ENCODE results near the gene COL4A1.

COL4A1 gene

DNA sequence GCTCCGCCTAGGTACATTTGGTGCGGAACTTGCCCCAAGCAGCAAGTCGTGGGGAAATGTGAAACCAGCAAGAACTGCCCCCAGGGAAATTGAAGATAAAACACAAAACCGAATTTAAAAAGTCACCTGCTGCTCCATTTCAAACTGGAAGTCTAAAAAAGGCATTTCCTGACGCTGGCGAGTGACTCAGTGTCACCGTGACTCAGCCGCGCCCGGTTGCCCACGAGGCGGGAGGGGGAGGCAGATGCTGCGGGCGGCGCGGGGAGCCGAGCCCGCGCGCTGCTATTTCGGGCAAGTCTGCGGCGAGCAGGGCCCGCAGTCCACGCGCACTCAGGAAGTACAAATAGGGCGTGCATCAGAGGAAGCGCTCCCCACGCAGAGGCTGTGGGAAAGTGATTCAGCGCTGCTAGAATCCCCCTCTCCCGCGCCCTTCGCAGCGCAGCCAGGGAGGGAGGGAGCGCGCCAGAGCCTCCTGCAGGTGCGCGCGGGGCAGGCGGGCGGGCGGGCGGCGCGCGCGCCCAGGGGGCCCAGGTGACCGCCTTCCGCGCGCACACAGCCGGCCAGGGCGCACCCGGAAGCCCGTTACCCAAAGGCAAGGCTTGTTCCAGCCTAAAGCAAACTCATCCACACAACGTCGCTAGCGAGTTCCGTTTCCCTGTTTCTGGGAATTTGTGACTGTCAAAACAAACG lies 168.8 kb downstream of the COL4A1 start:
- DNase-seq (ENCODE audit: low read depth in 2 of 2, low spot score in 1 of 2), result peak; percentile 10 to 34

DNA sequence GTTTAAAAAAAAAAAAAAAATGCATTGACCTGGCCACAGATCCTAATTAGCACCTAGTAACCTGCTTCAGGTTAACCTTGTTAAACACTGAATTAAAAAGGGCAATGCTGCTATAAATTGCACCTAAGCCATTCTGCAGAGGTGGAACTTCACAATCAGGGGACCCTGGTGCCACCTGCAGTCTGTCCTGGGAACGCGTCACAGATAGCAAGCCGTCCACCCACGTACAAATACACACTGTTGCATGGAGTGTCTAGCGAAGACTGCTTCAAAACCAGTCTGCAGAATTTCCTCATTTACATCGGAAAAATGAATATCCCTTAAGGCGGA lies 169.3 kb downstream of the COL4A1 start:
- DNase-seq (ENCODE audit: low read depth in 2 of 2, low spot score in 1 of 2), result no peak

DNA sequence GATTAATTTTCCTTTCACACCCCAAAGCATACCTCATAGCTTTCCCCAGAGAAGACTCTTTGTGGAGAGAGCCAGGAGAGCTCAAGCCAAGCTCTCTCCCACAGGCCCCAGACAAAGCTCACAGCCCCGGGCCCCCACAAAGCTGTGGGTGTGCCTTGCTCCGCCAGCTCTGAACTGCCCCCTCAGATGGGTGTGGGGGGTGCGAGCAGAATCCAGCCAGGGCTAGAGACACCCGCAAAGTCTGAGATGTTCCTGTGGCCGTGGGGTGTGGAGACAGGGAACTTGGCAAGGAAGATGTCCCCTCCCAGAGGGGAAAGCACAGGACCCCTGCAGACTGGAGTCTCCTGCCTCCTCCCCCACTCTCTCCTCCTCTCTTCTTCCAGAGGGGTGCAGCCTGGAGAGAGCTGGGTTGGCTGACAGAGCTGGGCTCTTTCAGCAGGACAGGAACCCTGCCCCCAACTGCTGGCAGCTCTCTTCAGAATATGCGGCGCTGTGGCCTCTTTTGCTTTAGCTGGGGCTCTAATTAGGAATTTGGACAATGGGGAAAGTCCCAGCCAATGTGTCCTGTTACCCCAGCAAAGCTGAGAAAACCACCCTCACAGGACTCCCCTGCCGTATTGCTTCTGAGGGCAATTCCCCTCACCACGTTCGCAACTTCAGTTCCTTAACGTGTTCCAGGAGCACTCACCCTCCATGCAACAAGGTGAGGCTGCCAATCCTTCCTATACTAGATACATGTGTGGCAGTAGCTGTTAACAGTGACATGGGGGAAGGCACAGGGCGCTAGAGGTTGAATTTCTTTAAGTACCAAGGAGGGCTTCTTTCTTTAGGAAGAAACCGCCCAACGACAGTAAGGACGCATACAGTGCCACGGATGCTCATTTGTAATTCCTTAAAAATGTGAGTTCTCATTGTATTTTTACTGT lies 170.0 kb downstream of the COL4A1 start:
- no peak for DNase-seq (ENCODE audit: low read depth in 2 of 2, low spot score in 1 of 2)

DNA sequence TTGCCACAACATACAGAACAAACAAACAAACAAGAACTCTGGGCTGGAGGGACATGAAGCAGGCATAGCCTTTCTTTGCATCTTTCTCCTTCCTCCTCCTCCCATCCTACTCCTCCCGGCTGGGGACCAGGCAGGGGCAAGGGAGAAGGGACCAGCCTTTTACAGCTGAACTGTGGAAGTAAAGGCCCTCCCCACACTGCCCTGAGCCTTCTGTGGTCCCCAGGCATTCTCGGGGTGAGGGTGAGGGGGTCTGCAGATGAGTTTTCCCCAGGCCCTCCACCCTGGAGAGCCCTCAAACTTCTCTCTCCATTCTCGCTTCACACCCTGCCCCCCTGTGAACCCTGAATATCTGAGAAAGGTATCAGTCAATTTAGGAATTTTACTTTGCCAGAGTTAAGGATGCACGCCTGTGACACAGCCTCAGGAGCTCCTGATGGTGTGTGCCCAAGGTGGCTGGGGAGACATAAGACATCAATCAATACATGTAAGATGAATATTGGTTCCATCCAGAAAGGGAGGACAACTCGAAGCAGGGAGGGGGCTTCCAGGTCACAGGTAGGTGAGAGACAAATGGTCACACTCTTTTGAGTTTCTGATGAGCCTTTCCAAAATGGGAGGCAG lies 170.9 kb downstream of the COL4A1 start:
- DNase-seq (ENCODE audit: low read depth in 2 of 2, low spot score in 1 of 2), result no peak

DNA sequence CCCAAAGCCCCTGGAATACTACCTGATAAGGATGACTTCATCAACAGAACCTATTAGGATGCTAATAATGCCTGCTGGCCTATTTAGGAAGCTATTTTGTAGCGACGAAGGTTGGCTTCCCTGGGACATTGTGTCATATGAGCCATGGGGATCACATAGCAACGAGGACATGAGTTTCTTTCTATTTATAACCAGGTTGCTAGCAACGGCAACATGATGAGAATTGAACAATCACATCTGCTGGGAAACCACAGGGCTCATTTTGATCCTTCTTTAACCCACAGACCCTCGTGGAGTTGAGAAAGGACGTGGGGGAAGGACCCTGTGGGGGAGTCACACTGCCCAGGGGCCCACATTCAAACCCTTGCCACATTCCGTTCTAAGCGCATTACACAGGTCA lies 172.2 kb downstream of the COL4A1 start:
- DNase-seq (ENCODE audit: low read depth in 2 of 2, low spot score in 1 of 2), result no peak

DNA sequence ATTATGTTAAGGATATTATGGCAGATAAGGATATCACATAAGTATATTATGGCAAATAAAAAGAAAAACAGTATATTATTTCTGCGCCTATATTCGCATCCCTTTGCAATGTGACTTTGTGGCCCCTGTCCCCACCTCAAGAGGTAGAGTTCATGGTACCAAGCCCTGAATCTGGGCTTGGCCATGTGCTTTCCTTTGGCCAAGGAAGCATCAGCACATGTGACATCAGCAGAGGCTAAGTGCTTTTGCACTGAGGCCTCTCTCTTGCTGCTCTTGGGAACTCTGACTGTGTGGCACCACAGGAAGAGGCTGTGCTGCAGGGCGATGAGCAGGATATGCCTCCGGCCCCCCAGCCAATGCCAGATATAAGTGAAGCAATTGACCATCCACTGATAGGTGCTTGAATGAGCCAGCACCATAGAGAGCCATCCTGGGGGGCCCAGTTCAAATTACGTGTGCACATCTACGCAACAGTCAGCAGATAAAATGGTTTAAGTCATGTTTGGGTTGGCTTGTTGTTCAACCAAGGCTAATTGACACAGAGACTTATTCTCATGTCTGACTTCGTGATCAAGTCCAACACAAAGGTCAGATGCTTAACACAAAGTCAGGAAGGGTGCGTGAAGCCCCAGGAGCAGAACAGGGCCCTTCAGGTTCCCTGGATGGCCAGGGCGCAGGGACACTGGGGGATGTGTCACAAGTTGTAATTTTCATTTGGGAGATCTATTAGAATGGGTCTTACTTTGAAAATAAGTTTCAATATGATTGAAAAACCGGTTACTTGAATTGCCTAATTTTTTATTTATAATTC lies 173.3 kb downstream of the COL4A1 start:
- no peak for DNase-seq (ENCODE audit: low read depth in 2 of 2, low spot score in 1 of 2)

DNA sequence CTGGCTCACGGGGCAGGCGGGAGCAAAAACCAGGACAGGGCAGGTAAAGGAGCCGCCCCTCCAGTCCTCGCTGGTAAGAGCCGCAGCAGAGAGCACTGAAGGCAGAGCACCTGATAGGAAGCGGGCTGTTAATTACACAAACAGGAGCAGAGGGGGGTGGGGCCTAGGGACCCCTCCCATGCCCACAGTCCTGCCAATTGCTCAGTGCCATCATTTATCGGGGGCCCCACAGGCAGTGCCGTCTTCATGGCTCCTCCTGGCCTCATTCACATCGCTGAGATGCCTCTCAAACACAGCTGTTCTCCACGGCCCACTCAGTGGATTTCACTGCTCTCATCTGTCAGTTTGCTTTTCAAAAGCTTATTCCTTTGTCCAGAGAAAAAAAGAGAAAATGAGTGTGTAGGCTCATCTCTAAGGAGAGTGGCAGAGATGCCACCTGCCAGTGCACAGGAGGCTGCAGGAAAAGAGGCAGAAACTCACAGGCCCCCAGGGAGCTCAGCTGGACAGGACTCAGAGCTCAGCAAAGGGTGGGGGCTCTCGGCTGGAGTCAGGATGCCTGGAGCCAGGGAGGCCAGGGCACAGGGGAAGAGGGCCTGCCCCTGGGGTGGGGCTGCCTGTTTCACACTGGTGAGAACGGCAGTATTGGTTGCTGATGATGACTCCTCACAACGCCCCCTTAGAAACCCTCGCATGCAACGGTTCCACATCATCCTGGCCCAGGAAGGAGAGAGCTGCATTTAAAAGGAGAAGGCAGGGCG lies 174.6 kb downstream of the COL4A1 start:
- DNase-seq (ENCODE audit: low read depth in 2 of 2, low spot score in 1 of 2), result no peak

DNA sequence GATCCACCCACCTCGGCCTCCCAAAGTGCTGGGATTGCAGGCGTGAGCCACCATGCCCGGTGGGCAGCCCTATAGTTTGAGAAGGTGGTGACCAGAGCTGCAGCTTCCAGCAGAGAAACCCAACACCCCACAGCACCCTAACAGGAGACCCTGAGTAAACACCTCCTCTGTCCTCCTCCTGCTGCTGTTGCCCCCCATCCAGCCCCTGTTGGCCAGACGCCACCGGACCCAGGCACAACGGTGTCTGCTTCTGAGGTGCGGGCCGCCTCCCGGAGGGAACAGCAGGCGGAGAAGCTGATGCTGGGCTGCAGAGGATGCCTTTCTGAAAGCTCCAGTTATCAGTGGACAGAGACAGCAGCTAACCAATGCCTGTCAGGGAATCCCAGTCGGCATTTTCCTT lies 175.5 kb downstream of the COL4A1 start:
- DNase-seq (ENCODE audit: low read depth in 2 of 2, low spot score in 1 of 2), result no peak

DNA sequence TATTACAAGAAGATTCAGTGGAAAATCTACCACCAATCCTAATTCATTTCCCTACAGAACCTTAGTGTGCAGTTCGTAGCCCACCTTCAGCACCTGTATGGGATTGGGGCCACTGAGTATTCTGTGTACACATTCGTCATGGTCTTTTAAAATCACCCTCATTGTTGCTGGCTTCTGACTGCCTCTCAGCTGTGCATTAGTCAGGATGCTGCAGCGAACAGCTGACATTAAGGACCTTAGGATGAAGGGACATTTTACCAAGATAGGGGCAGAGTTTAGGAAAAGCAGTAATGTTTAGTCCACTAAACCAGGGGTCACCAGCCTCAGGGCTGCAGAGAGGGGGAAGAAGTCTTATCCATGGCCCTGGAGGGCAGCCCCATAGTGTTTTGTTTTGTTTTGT lies 176.5 kb downstream of the COL4A1 start:
- DNase-seq (ENCODE audit: low read depth in 2 of 2, low spot score in 1 of 2), result no peak

DNA sequence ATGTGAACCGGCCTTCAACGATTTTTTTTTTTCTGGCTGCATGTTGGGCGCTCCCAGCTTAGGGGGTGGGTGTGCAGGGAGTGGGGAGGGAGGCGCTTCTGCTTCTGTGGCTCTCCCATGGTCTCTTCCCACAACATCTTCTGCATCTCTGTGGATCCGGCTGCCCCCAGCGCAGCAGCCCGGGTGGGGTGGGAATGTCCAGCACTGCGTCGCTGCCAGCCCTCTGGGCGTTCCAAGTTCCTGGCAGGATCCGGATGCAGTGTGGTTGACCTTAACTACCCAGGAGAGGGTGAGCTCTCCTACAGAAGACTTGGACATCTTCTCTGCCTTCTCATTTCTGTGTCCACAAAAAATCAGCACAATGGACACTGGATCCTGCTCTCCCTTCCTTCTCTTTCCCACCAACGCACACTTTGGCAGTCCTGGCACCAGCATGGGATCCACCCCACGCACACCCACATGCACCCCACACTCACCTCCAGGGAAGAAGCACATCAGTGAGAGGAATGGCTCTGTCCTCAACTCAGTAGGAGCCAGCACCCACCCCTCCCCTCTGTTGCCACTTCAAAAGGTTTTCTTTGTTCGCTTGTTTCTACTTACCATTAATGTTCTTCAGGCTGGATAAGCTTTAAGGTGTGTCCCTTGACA lies 177.3 kb downstream of the COL4A1 start:
- no peak for DNase-seq (ENCODE audit: low read depth in 2 of 2, low spot score in 1 of 2)

DNA sequence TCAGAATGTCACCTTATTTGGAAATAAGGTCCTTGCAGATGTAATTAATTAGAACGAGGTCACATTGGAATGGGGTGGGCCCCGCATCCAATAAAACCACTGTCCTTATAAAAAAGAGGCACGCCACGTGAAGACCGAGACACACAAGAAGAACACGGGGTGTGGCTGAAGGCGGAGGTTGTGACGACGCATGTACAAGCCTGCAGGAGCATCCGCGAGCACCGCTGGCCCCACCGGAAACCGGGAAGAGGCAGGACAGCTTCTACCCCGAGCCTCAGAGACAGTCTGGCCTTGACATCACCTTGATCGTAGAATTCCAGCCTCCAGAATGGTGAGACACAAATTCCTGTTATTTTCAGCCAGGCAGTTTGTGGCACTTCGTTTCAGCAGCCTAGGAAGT lies 177.9 kb downstream of the COL4A1 start:
- no peak for DNase-seq (ENCODE audit: low read depth in 2 of 2, low spot score in 1 of 2)

DNA sequence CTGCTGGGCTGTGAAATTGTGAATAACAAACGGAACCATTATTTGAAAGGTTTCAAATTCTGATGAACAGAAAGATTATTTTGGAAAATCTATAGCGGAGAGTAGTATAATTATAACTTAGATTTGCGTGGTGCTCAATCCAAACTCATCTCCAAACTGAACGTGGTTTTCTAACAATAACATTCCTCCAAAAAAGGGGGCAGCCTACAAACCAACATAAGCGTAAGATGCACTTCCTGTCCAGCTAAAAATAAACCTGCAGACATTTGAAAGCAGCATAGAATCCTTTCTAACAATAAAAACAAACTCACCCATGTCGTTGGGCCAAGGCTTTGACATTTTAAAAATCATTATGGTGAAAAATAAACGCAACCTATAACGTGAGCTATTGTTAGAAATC lies 178.4 kb downstream of the COL4A1 start:
- no peak for DNase-seq (ENCODE audit: low read depth in 2 of 2, low spot score in 1 of 2)

DNA sequence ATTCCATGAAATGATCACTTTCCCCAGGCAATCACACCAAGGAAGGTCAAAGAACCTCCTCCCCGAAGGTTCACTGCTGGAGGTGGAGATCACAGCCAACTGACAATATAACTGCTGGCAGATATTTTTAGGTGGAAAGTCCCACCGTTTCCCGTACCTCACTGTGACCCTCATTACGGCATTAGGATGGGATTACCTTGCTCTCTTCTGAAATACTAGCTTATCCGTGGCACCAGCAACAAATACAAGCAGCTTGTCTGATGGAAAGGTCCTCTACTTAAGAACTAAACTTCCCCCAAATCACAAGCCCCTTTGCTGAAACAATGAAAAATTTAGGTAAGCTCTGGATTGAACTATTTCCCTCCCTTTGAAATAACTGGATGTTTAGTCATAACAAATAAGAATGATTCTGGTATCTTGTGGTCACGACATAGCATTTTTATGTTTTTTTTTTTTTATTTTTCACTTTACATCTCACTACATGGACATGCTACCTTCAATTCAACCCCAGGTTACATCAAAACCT lies 178.9 kb downstream of the COL4A1 start:
- DNase-seq (ENCODE audit: low read depth in 2 of 2, low spot score in 1 of 2), result no peak

DNA sequence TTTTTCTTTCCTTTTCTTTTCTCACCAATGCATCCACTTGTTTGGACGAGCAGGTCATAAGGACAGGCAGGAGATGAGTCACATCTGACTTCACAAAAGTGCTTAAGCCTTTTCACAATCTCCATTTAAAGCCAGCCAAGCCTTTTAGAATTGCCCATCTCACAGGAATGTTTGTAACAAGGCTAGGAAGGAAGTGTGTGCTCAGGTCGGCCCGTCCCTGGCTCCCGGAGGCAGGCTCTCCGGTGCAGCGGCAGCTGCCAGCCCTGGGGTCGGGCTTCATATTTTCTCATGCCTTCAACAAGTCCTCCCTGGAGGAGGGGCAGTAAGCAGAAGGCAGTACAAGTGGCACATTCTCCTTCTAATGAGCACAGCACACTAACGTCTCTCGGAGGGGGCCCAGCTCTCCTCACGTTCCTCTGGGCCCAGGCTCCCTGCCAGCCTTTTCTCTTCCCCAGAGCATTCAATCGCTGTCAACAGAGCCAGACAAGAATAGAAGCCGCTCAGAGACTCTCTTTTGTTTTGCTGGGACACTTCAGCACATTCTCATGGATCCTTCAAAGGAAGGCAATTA lies 180.5 kb downstream of the COL4A1 start:
- DNase-seq (ENCODE audit: low read depth in 2 of 2, low spot score in 1 of 2), result no peak

DNA sequence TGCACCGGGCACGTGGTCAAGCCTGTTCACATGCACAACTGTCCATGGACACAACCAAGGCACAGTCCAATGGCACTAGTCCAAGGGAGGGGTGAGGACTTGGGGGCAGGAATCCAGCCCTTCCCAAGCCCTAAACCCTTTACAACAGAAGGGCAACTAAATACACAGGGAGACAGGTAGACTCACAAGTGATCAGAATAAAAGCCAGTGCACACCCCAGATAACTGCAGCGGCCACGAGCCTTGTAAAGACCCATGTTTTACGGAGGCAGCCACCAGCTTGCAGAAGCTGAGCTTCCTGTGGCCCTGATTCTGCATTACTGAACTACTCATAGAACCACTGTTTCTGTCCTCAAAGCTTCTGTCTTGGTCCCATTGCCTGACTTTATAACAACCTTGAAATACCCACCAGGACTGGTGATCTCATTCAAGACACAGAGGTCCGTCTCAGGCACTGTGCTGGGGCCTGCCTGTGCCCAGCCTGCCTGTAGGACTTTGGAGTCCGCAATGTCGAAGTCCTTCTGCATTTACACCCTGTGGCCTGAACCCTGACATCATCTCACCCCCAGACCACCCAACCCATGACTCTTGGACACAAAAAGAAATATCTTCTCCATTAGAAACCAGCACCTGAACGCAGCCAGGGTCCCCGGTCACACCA lies 181.2 kb downstream of the COL4A1 start:
- DNase-seq (ENCODE audit: low read depth in 2 of 2, low spot score in 1 of 2), result no peak

DNA sequence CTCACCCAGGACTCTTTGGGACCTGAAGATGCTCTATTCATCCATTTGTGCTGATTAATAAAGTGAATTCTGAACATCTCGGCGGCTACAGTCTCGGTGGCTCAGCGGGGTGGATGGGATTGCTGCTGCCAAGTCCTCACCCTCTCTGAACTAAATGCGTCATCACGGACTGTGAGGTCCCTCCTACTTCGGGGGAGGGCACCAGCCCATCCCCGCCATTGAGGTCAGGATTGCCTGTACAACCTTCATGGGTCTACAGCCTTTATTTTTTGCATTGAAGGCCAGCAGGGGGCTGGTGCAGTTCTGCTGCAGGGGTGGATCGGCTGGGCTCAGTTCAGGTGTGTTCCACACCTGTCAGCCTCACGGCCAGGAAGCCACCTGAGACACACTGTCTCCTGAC lies 181.8 kb downstream of the COL4A1 start:
- no peak for DNase-seq (ENCODE audit: low read depth in 2 of 2, low spot score in 1 of 2)

DNA sequence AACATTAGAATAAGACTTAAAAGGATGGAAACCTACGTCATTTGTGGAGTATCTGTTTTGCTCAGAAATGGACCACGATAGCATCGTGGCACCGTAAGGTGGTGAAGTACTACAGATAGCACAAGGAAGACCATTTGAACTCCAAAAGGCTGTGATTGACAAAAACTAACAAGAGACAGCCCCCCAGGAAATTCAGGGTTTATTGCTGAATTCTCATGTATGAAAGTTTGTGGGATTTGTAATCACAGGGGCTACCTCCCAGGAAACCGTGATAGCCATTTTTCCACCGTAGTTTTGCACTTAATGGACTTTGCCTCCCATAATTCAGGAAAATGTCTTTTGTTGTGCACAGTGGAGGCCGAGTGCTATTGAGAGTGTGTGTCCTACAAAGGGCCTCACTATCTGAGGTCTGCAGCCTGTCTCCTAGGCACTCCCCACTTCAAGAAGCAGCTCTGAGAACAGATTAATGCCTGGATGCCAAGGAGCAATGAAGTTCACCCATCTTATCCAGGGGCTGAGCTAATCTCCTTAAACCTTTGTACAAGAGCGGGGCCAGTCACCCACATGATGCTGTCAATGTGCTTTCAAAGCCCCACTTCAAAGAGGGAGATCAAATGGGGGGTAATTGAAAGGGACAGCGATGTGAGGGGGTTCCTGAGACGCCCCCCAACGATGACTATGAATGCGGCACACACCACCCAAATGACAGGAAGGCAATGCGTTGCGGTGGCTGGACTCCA lies 182.6 kb downstream of the COL4A1 start:
- DNase-seq (ENCODE audit: low read depth in 2 of 2, low spot score in 1 of 2), result no peak

DNA sequence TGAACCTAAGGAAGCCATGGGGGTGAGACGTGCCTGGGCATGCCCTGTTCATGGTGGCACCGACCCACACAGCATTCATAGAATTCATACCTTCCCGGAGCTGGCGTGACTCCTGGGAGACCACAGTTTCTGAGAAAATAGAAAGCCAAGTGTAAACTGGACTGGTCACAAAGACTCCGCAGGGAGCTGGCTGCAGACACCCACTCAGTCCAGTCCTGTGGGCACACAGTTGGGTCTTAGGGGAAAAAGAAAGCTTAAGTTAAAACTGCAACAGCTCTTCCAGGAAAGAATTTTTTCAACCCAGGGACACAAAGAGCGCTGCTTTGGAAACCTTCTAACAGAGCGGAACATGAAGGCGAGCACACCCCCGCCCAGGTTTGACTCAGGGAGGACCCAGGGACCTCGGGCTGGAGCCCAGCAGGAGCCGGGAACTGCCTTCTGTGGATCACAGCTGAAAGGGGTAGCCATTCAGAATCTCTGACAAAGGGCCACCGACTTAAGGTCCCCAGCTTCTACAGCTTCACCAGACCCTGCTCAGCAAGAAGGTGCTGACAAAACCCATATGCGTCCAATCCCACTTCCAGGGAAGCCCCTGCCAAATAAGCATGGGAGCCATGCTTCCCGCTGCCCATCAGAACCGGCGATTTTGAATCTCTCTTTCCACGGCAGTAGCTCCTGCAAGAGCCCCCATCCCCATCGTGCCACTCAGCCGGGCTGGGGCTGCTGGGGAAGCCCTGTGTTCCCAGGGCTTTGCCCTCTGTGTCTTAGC lies 183.7 kb downstream of the COL4A1 start:
- no peak for DNase-seq (ENCODE audit: low read depth in 2 of 2, low spot score in 1 of 2)
